Progenitor cell of endocrine pancreas (in vitro differentiated cells): ENCODE results near the gene ZFPL1. TPM values are rescaled to one million over a fixed set of nuclear protein-coding genes. Genes with fewer than 3 reads are reported as not detected.

Experiments
- DNase-seq: peaks from one replicate; pipeline ENCODE4 v3.0.0; 2021; ENCODE audit warnings: low spot score; ENCODE audit not compliant: unreplicated experiment
- H3K27ac Mint-ChIP-seq: 2 replicates; pipeline ENCODE4 v1.8.0; 2021; ENCODE audit warnings: mild to moderate bottlenecking, moderate library complexity, mixed read lengths
- H3K27me3 Mint-ChIP-seq: 2 replicates; pipeline ENCODE4 v1.8.0; 2021; ENCODE audit warnings: mixed read lengths
- H3K36me3 Mint-ChIP-seq: 2 replicates; pipeline ENCODE4 v1.8.0; 2022; ENCODE audit warnings: mixed read lengths; ENCODE audit not compliant: insufficient read depth
- H3K4me1 Mint-ChIP-seq: 2 replicates; pipeline ENCODE4 v1.8.0; 2021; ENCODE audit warnings: low read depth, mixed read lengths
- H3K4me3 Mint-ChIP-seq: 2 replicates; pipeline ENCODE4 v1.8.0; 2021; ENCODE audit warnings: low read depth, mild to moderate bottlenecking, moderate library complexity, mixed read lengths
- H3K9me3 Mint-ChIP-seq: 2 replicates; pipeline ENCODE4 v1.8.0; 2021; ENCODE audit warnings: low read depth, mixed read lengths
- total RNA-seq: library from RNA; stranded (reverse); gene quantifications from 2 replicates; pipeline ENCODE4 v1.2.1, GENCODE V29; 2021
- TF ChIP-seq, protein P1 (sequence below): fragments of 200-600 bp; sonication (generic); IDR thresholded peaks from one replicate; pipeline ENCODE4 v1.5.0; 2021; ENCODE audit warnings: antibody characterized with exemption, mild to moderate bottlenecking; ENCODE audit not compliant: unreplicated experiment

ZFPL1 gene
- total RNA-seq, 1 donor from 2014 or later = 43.3 TPM

DNA sequence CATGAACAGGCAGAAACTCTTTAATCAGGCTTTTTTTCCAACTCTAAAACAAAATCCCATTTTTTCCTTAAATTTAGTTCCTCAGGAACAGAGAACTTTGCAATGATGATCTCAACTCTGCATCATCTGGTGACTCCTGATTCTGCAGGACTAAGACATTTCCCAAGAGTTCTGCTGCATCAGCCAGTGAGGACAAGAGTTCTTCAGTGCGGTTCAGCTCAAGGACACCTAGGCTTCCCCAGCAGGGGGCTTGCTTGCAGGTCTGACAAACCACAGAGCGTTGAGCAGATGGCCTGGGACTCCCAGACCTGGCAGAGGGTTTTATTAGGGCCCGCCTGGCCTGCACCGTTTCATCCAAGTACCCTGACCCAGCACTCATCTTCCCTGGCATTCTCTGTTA is 6.6 kb upstream of the ZFPL1 start:
- Mint-ChIP-seq H3K4me3 (no peak overlapping the region), H3K27ac (no peak overlapping the region), H3K9me3 (no peaks in the 10 kb centered on the region), H3K27me3 (no peaks in the 10 kb centered on the region), H3K36me3 (peaks cover 3% of the 10 kb centered on the region), H3K4me1 (no peaks in the 10 kb centered on the region)
- TF ChIP-seq, protein P1, sequence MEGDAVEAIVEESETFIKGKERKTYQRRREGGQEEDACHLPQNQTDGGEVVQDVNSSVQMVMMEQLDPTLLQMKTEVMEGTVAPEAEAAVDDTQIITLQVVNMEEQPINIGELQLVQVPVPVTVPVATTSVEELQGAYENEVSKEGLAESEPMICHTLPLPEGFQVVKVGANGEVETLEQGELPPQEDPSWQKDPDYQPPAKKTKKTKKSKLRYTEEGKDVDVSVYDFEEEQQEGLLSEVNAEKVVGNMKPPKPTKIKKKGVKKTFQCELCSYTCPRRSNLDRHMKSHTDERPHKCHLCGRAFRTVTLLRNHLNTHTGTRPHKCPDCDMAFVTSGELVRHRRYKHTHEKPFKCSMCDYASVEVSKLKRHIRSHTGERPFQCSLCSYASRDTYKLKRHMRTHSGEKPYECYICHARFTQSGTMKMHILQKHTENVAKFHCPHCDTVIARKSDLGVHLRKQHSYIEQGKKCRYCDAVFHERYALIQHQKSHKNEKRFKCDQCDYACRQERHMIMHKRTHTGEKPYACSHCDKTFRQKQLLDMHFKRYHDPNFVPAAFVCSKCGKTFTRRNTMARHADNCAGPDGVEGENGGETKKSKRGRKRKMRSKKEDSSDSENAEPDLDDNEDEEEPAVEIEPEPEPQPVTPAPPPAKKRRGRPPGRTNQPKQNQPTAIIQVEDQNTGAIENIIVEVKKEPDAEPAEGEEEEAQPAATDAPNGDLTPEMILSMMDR = no peak
- DNase-seq = no peak

DNA sequence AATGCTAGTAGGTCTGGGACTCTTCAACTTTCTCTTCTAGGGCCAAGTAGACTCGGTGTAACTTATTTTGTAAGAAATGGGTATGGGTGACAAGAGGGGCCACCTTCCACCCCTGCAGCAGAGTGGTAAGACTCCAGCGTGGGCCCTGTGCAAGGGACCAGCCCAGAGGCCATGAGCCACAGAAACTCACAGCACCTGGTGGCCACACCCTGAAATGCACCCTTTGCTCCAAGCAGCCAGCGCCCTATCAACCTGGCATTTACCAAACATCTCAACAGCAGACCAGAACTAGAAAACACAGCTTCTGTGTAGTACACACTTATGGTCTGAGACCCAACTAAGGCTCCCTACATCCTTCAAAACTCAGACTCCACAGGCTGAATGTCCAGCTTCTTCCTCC is 5.9 kb upstream of the ZFPL1 start:
- Mint-ChIP-seq H3K4me3 (no peak overlapping the region), H3K36me3 (peaks cover 3% of the 10 kb centered on the region), H3K27me3 (no peaks in the 10 kb centered on the region), H3K9me3 (no peaks in the 10 kb centered on the region), H3K27ac (peak overlapping the region; percentile 67), H3K4me1 (peaks cover 4% of the 10 kb centered on the region)
- TF ChIP-seq, protein P1 = peak; percentile 62
- no peak for DNase-seq

DNA sequence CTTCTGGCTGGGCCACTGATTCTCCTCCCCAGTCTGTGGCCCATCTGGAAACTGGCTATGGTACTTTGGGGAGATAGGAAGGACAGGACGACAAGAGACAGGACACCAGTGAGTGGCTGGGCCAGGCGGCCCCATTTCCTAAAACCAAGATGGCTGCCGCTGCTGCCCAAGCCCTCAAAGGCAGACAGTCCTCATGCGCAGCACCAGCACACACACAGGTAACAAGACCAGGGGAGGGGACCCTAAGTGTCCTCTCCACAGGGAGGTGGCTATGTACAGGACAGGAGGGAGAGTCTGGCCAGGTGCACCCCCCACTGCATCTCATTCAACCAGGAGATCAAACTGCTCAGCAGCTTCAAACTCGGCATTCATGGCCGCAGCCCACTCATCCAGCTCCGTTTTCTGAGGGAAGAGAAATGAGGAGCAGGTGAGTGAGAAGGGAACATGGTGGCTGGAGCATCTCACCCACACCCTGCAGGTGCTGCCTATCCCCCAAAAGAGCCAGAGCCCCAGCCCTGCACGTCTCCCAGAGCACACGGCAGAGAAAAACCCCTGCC is 5.2 kb upstream of the ZFPL1 start:
- DNase-seq = no peak
- H3K9me3 Mint-ChIP-seq = no peaks in the 10 kb centered on the region
- peaks cover 3% of the 10 kb centered on the region for H3K36me3 Mint-ChIP-seq
- no peaks in the 10 kb centered on the region for H3K27me3 Mint-ChIP-seq
- no peak overlapping the region for H3K4me3 Mint-ChIP-seq
- peaks cover 8% of the 10 kb centered on the region for H3K4me1 Mint-ChIP-seq
- TF ChIP-seq, protein P1 = no peak
- H3K27ac Mint-ChIP-seq = peak overlapping the region; percentile 67

DNA sequence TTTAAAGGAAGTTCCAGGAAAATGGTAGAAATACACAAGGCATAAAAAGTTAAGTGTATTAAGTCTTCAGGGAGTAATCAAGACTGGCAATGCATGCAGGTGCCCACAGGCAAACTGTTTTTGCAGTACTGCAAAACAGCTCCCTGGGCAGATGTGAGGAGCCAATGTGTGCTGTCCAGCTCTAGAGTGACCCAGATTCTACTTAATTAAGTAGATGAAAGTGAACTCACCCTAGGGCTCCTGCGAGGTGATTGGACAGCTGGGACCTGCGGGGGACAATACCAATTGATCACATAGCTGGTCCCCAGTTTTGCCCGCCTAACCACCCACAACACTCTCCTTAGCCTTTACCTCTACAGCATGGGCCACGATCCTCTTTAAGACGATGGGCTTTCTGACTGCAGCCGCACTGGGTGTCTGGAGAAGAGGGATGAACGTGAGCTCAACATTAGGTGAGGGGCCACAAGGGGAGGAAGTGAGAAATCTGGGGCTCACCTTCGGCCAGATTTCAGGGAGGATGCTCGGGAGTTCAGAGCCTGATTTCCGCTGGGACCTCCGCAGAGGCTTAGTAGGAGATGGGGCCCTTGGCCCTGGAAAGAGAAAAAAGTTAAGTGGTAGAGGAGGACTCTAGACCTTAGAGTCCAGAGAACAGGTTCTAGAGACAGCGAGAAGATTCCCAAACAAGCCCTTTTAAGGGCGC is 738 bp upstream of the ZFPL1 start:
- Mint-ChIP-seq H3K36me3 (peaks cover 7% of the 10 kb centered on the region), H3K27ac (peak overlapping the region; percentile 99), H3K27me3 (no peaks in the 10 kb centered on the region), H3K4me3 (peak overlapping the region; percentile 95), H3K9me3 (no peaks in the 10 kb centered on the region), H3K4me1 (peaks cover 15% of the 10 kb centered on the region)
- TF ChIP-seq, protein P1 = no peak
- no peak for DNase-seq

DNA sequence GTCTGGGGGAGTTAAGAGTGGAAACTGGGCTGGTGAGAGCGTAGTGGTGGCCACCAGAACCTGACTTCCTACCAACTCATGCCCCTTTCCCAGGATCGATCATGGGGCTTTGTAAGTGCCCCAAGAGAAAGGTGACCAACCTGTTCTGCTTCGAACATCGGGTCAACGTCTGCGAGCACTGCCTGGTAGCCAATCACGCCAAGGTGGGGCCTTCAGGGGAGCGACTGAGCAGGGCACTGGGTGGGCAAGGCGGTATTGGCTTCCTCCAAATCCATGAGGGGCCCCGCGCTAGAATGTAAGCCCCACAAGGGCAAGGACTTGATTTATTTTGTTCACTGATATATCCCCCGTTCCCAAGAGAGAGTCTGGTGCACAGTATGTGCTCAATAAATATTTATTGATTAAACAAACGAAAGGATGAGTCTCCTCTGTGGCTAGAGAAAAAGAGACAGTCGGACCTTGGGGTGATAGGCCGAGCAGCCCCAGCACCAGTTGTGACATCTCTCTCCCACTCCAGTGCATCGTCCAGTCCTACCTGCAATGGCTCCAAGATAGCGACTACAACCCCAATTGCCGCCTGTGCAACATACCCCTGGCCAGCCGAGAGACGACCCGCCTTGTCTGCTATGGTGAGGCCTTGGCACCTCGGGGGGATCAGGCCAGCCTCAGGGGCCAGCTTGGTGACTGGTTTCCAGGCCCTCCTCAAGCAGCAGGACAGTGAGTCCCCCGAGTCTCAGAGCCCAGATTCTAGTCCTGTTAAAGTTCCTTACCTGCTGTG is 765 bp downstream of the ZFPL1 start:
- peaks cover 7% of the 10 kb centered on the region for H3K36me3 Mint-ChIP-seq
- TF ChIP-seq, protein P1 = no peak
- DNase-seq = no peak
- peak overlapping the region; percentile 99 for H3K27ac Mint-ChIP-seq
- H3K27me3 Mint-ChIP-seq = no peaks in the 10 kb centered on the region
- no peaks in the 10 kb centered on the region for H3K9me3 Mint-ChIP-seq
- peaks cover 15% of the 10 kb centered on the region for H3K4me1 Mint-ChIP-seq
- peak overlapping the region; percentile 95 for H3K4me3 Mint-ChIP-seq
